ENCODE data around the gene SLC25A42. TPM values are rescaled to one million over a fixed set of nuclear protein-coding genes. Genes with fewer than 3 reads are reported as not detected.
"Not testable (repeated sequence)": the region's sequence is repeated elsewhere in the genome, so short reads cannot be mapped to it uniquely, and the experiment has no call there.

SLC25A42 gene
- 10 to 100 TPM; 11.2 to 24.8 (median 13.2) TPM for total RNA-seq

- Histone ChIP-seq H3K36me3 (no peaks in the 10 kb centered on the region), H3K4me1 (peaks cover under 1 to 22% (median 3%) of the 10 kb centered on the region in 4 donors), H3K4me3 (peak within 1 kb of the TSS; percentile 82 to 95 (median 92)), H3K27ac (peak within 1 kb of the TSS; percentile 77 to 90 (median 86)), H3K27me3 (no peaks in the 10 kb centered on the region), H3K9me3 (no peaks in the 10 kb centered on the region)
- TF ChIP-seq, protein P1, sequence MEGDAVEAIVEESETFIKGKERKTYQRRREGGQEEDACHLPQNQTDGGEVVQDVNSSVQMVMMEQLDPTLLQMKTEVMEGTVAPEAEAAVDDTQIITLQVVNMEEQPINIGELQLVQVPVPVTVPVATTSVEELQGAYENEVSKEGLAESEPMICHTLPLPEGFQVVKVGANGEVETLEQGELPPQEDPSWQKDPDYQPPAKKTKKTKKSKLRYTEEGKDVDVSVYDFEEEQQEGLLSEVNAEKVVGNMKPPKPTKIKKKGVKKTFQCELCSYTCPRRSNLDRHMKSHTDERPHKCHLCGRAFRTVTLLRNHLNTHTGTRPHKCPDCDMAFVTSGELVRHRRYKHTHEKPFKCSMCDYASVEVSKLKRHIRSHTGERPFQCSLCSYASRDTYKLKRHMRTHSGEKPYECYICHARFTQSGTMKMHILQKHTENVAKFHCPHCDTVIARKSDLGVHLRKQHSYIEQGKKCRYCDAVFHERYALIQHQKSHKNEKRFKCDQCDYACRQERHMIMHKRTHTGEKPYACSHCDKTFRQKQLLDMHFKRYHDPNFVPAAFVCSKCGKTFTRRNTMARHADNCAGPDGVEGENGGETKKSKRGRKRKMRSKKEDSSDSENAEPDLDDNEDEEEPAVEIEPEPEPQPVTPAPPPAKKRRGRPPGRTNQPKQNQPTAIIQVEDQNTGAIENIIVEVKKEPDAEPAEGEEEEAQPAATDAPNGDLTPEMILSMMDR (IDR thresholded peaks at IDR 0.05): no peak
- TF ChIP-seq POLR2A (IDR thresholded peaks at IDR 0.05): peak; percentile 34 to 58
- DNase-seq: peak; percentile 97 to 100 (median 100)
Measured at GRCh38 chr19:19063183-19064097, at the start of gene SLC25A42. Gene SLC25A42, plus strand, starts transcription at chr19:19063994. Its CDS starts 32,131 bp downstream, at chr19:19096125.

DNA sequence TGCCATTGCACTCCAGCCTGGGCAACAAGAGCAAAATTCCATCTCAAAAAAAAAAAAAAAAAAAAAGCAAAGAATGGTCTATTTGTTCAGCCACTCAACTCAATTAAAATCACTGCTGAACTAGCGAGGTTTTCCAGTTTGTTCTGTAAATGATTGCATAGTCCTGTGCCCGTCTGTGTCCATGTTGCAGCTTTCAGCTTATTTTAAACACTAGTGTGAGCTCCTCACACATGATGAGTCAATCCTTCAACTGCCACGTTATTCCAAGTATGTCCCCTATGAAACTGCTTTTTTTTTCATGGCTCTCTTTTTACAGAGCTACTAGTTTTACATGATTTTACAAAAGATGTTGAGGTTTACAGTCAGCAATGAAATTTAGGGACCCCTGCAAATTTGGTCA is 42.7 kb upstream of the SLC25A42 start:
- no peak for DNase-seq
- Histone ChIP-seq H3K27me3 (no peaks in the 10 kb centered on the region), H3K9me3 (no peaks in the 10 kb centered on the region), H3K36me3 (peaks cover 0 to 66% (median 0%) of the 10 kb centered on the region in 3 donors), H3K4me1 (no peaks in the 10 kb centered on the region), H3K27ac (no peak overlapping the region), H3K4me3 (no peak overlapping the region)
- no peak for TF ChIP-seq POLR2A (IDR thresholded peaks at IDR 0.05)
- TF ChIP-seq, protein P1 (IDR thresholded peaks at IDR 0.05): no peak

DNA sequence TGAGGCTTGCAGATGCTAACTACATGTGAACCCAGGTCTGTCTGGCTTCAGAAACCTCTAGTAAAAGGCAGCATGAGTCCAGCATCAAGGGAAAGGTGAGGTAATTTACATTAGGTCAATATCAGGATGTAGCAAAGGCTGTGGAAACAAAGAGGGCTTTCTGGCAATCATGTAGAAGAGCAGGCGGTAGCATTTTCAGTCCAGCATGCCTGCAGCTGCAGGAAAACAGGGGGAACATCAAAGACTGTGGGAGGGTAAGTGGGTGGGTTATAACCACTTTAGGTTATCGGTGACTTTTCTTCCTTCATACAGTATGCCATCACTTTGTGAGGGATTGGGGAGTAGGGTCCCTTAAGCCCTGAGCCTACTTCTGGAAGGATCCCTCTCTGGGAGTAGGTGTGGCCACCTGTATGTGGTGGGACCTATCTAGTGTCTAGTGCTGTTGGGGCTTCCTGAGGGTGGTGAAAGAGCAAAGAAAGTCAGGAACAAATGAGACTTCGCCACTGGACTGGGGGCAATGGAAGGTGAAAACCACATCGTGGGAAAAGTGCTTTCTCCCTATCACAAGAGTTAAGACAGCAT is 41.3 kb upstream of the SLC25A42 start:
- peaks cover 0 to 67% (median 0%) of the 10 kb centered on the region in 3 donors for H3K36me3 ChIP-seq
- no peak overlapping the region for H3K4me3 ChIP-seq
- TF ChIP-seq, protein P1 (IDR thresholded peaks at IDR 0.05): no peak
- TF ChIP-seq POLR2A (IDR thresholded peaks at IDR 0.05): no peak
- H3K27me3 ChIP-seq: no peaks in the 10 kb centered on the region
- no peak for DNase-seq
- no peaks in the 10 kb centered on the region for H3K4me1 ChIP-seq
- no peak overlapping the region for H3K27ac ChIP-seq
- H3K9me3 ChIP-seq: no peaks in the 10 kb centered on the region

DNA sequence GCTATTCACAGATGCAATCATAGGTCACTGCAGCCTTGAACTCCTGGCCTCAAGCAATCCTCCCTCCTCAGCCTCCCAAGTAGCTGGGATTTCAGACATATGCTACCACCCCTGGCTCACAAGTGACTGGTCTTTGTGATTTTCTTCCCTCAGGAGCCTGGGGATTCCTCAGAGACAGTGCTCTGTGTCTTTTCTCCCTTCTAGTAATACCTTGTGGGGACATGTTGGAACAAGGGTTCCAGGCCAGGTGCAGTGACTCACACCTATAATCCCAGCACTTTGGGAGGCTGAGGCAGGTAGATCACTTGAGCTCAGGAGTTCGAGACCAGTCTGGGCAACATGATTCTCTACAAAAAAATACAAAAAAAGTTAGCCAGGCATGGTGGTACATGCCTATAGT is 40.4 kb upstream of the SLC25A42 start:
- not testable (repeated sequence) for H3K9me3 ChIP-seq

GRCh38 chr19:19025861-19026260 is 37.9 kb upstream of the SLC25A42 start:
- Histone ChIP-seq H3K27me3 (no peaks in the 10 kb centered on the region), H3K4me3 (no peak overlapping the region), H3K4me1 (no peaks in the 10 kb centered on the region), H3K36me3 (peaks cover 0 to 83% (median 0%) of the 10 kb centered on the region in 3 donors), H3K9me3 (no peaks in the 10 kb centered on the region), H3K27ac (no peak overlapping the region)
- no peak for DNase-seq
- TF ChIP-seq, protein P1 (IDR thresholded peaks at IDR 0.05): no peak
- no peak for TF ChIP-seq POLR2A (IDR thresholded peaks at IDR 0.05)

More for the DNA sequence above, 40.4 kb upstream of the SLC25A42 start:
- peaks cover 0 to 67% (median 0%) of the 10 kb centered on the region in 3 donors for H3K36me3 ChIP-seq
- H3K27me3 ChIP-seq, H3K27ac ChIP-seq, H3K4me1 ChIP-seq, H3K4me3 ChIP-seq, DNase-seq: not testable (repeated sequence)
